GM23338 (cell line): ENCODE measurements around the gene CMC4. TPM values are rescaled to one million over a fixed set of nuclear protein-coding genes. Genes with fewer than 3 reads are reported as not detected.

Source experiments
- ATAC-seq: fragments of 200-7000 bp; cut with Tn5 transposase; 3 replicates; pipeline ENCODE4 v1.9.1; 2020
- DNase-seq: peaks from one replicate; pipeline ENCODE4 v3.0.0-alpha.2; 2015; ENCODE audit warnings: low spot score
- H2AFZ ChIP-seq: fragments of 200-600 bp; sonication (generic); 2 replicates; pipeline ENCODE4 v1.8.0; 2016; ENCODE audit warnings: antibody characterized with exemption, mild to moderate bottlenecking, moderate library complexity
- H3F3A ChIP-seq: fragments of 200-600 bp; sonication (generic); replicated peaks from 2 replicates; pipeline ENCODE4 v1.8.0; 2017; ENCODE audit warnings: antibody characterized with exemption, mixed run types, low read depth
- H3K27ac ChIP-seq: fragments of 200-600 bp; sonication (generic); 2 replicates; pipeline ENCODE4 v1.6.1; 2016; ENCODE audit warnings: low read depth
- H3K27me3 ChIP-seq: fragments of 200-600 bp; sonication (generic); 2 replicates; pipeline ENCODE4 v1.8.0; 2016; ENCODE audit warnings: mild to moderate bottlenecking, mixed run types, moderate library complexity; ENCODE audit not compliant: insufficient read depth
- H3K36me3 ChIP-seq: fragments of 200-600 bp; sonication (generic); 2 replicates; pipeline ENCODE4 v1.8.0; 2016; ENCODE audit warnings: mild to moderate bottlenecking; ENCODE audit not compliant: insufficient read depth
- H3K4me1 ChIP-seq: fragments of 200-600 bp; sonication (generic); 2 replicates; pipeline ENCODE4 v1.8.0; 2016; ENCODE audit warnings: mild to moderate bottlenecking, moderate library complexity; ENCODE audit not compliant: insufficient read depth
- H3K4me2 ChIP-seq: fragments of 200-600 bp; sonication (generic); 2 replicates; pipeline ENCODE4 v1.7.1; 2017; ENCODE audit warnings: mixed run types
- H3K4me3 ChIP-seq: fragments of 200-600 bp; sonication (generic); 2 replicates; pipeline ENCODE4 v1.6.1; 2016; ENCODE audit warnings: mixed run types
- H3K79me2 ChIP-seq: fragments of 200-600 bp; sonication (generic); replicated peaks from 2 replicates; pipeline ENCODE4 v1.8.0; 2017; ENCODE audit warnings: mild to moderate bottlenecking; ENCODE audit not compliant: insufficient read depth
- H3K9me2 ChIP-seq: fragments of 200-600 bp; sonication (generic); 2 replicates; pipeline ENCODE4 v1.8.0; 2017; ENCODE audit not compliant: insufficient read depth
- H4K20me1 ChIP-seq: fragments of 200-600 bp; sonication (generic); replicated peaks from 2 replicates; pipeline ENCODE4 v1.8.0; 2017; ENCODE audit warnings: mild to moderate bottlenecking; ENCODE audit not compliant: insufficient read depth
- H3K27ac Mint-ChIP-seq: 2 replicates; pipeline ENCODE4 v1.8.0; 2020; ENCODE audit warnings: inconsistent platforms, mild to moderate bottlenecking, moderate library complexity, mixed read lengths
- H3K27me3 Mint-ChIP-seq: 3 replicates; pipeline ENCODE4 v1.8.0; 2022; ENCODE audit warnings: low read depth, mild to moderate bottlenecking, moderate library complexity, mixed read lengths, inconsistent platforms; ENCODE audit not compliant: insufficient read depth, poor library complexity
- H3K36me3 Mint-ChIP-seq: 3 replicates; pipeline ENCODE4 v1.8.0; 2021; ENCODE audit warnings: low read depth, mild to moderate bottlenecking, inconsistent platforms, moderate library complexity, mixed read lengths
- H3K4me1 Mint-ChIP-seq: 3 replicates; pipeline ENCODE4 v1.8.0; 2020; ENCODE audit warnings: mild to moderate bottlenecking, inconsistent platforms, mixed read lengths
- H3K4me3 Mint-ChIP-seq: 3 replicates; pipeline ENCODE4 v1.8.0; 2021; ENCODE audit warnings: moderate library complexity, mild to moderate bottlenecking, inconsistent platforms, mixed read lengths
- H3K9me3 Mint-ChIP-seq: 3 replicates; pipeline ENCODE4 v1.8.0; 2020; ENCODE audit warnings: moderate library complexity, mild to moderate bottlenecking, inconsistent platforms, mixed read lengths
- CREB1 ChIP-seq: fragments of 250-450 bp; sonication (Bioruptor Pico); IDR thresholded peaks from 2 replicates; pipeline ENCODE4 v1.5.0; 2020; ENCODE audit warnings: low read depth, mild to moderate bottlenecking, moderate library complexity
- ETS1 ChIP-seq: IDR thresholded peaks from 2 replicates; pipeline ENCODE4 v1.6.1; 2016; ENCODE audit warnings: antibody characterized with exemption
- EZH2 ChIP-seq: fragments of 200-600 bp; sonication (generic); IDR thresholded peaks from one replicate; pipeline ENCODE4 v1.8.0; 2017; ENCODE audit warnings: antibody characterized with exemption, mild to moderate bottlenecking, low read depth; ENCODE audit not compliant: unreplicated experiment
- JUNB ChIP-seq: IDR thresholded peaks from one replicate; pipeline ENCODE4 v1.6.1; 2016; ENCODE audit warnings: antibody characterized with exemption; ENCODE audit not compliant: unreplicated experiment
- NANOG ChIP-seq: IDR thresholded peaks from 2 replicates; pipeline ENCODE4 v1.6.1; 2016; ENCODE audit warnings: antibody characterized with exemption, borderline replicate concordance
- POLR2AphosphoS5 ChIP-seq: IDR thresholded peaks from 2 replicates; pipeline ENCODE4 v1.6.1; 2016; ENCODE audit warnings: antibody characterized with exemption, low read depth
- ZNF462 ChIP-seq: fragments of 250-450 bp; sonication (Bioruptor Pico); IDR thresholded peaks from 2 replicates; pipeline ENCODE4 v1.5.0; 2020; ENCODE audit warnings: mild to moderate bottlenecking, moderate library complexity
- polyA plus RNA-seq: library from polyadenylated mRNA; unstranded; fragments of >200 nt; fragmentation: Nextera tagmentation; extraction: Ambion mirVana; gene quantifications from 2 replicates; pipeline ENCODE4 v1.2.1, GENCODE V29; 2016
- total RNA-seq: library from RNA; depleted of rRNA; stranded (reverse); fragments of >200 nt; shearing (Covaris generic); gene quantifications from 2 replicates; pipeline ENCODE4 v1.2.3, GENCODE V29; 2014

The CMC4 gene
- total and polyA plus RNA-seq, 2 experiments from 2014 or later: 9.9 to 16.3 TPM

- TF ChIP-seq JUNB: no peak
- no peak for TF ChIP-seq NANOG
- TF ChIP-seq ETS1: no peak
- no peak for TF ChIP-seq POLR2AphosphoS5
- no peak for TF ChIP-seq EZH2
Observed at GRCh38 chrX:155028129-155028528, 42.8 kb downstream of the CMC4 start (continued).

GRCh38 chrX:155027509-155028066, 43.3 kb downstream of the CMC4 start:
- peaks cover 10% of the 10 kb centered on the region; the same call in 2 of the 3 replicates for H3K4me1 Mint-ChIP-seq
- no peak for ATAC-seq

GRCh38 chrX:155026727-155027508, 44.0 kb downstream of the CMC4 start, which contains the start of gene FUNDC2:
Gene FUNDC2, plus strand, starts transcription at chrX:155026844. Its CDS starts 95 bp downstream, at chrX:155026939.
- Mint-ChIP-seq H3K9me3 (no peaks in the 10 kb centered on the region; the same call in 2 of the 3 replicates), H3K4me3 (peak within 1 kb of the TSS; percentile 82), H3K27me3 (peaks cover 7% of the 10 kb centered on the region), H3K36me3 (no peaks in the 10 kb centered on the region), H3K27ac (peak within 1 kb of the TSS; percentile 93), H3K4me1 (peaks cover 14% of the 10 kb centered on the region; the same call in 2 of the 3 replicates)
- H4K20me1 ChIP-seq: no peaks in the 10 kb centered on the region
- H3K4me2 ChIP-seq: peak within 1 kb of the TSS; percentile 82
- H3K36me3 ChIP-seq: no peaks in the 10 kb centered on the region
- no peaks in the 10 kb centered on the region for H3F3A ChIP-seq
- H3K9me2 ChIP-seq: no peaks in the 10 kb centered on the region
- peaks cover 43% of the 10 kb centered on the region for H3K79me2 ChIP-seq
- H3K4me3 ChIP-seq: peak within 1 kb of the TSS; percentile 84
- peak; percentile 84 for DNase-seq
- H3K4me1 ChIP-seq: 0 out of 2 replicates have a peak, but pooled peaks cover 4% of the 10 kb centered on the region
- peak within 1 kb of the TSS; percentile 72 for H3K27ac ChIP-seq
- TF ChIP-seq CREB1 (peak; percentile 79), ZNF462 (CRISPR knock-in tag) (no peak), POLR2AphosphoS5 (0 out of 2 replicates have a peak, but pooled peaks have one; percentile 16)
- peak; percentile 87 for ATAC-seq
- H2AFZ ChIP-seq: peak within 1 kb of the TSS; percentile 69
- H3K27me3 ChIP-seq: no peaks in the 10 kb centered on the region

More at GRCh38 chrX:155027509-155028066, 43.3 kb downstream of the CMC4 start:
- H3K27me3 Mint-ChIP-seq: peaks cover 7% of the 10 kb centered on the region
- no peaks in the 10 kb centered on the region for H3F3A ChIP-seq
- H3K36me3 Mint-ChIP-seq: no peaks in the 10 kb centered on the region
- H2AFZ ChIP-seq: peak overlapping the region; percentile 69
- H3K27ac ChIP-seq: peak overlapping the region; percentile 72
- H3K27ac Mint-ChIP-seq: peak overlapping the region; percentile 70
- no peaks in the 10 kb centered on the region; the same call in 2 of the 3 replicates for H3K9me3 Mint-ChIP-seq
- no peaks in the 10 kb centered on the region for H3K9me2 ChIP-seq
- H3K4me3 Mint-ChIP-seq: peak overlapping the region; percentile 82
- peak overlapping the region; percentile 84 for H3K4me3 ChIP-seq
- H3K79me2 ChIP-seq: peaks cover 43% of the 10 kb centered on the region
- no peaks in the 10 kb centered on the region for H3K27me3 ChIP-seq
- peak overlapping the region; percentile 82 for H3K4me2 ChIP-seq
- TF ChIP-seq NANOG (no peak), POLR2AphosphoS5 (no peak), CREB1 (no peak)
- H3K4me1 ChIP-seq: 0 out of 2 replicates have a peak, but pooled peaks cover 4% of the 10 kb centered on the region
- no peak for DNase-seq
- H3K36me3 ChIP-seq: no peaks in the 10 kb centered on the region
- H4K20me1 ChIP-seq: no peaks in the 10 kb centered on the region
